Daoy (cell line): ENCODE data around the gene SPCS1. TPM values are rescaled to one million over a fixed set of nuclear protein-coding genes. Genes with fewer than 3 reads are reported as not detected.
A peak's percentile ranks its signal among the peaks of the same experiment; 100 is the strongest.
"Not testable (repeated sequence)": the region's sequence is repeated elsewhere in the genome, so short reads cannot be mapped to it uniquely, and the experiment has no call there.

Experiments
- DNase-seq: peaks from one replicate; pipeline ENCODE4 v3.0.0-alpha.2; 2015; ENCODE audit warnings: low read depth
- total RNA-seq: library from RNA; depleted of rRNA; stranded (reverse); fragments of >200 nt; shearing (Covaris generic); gene quantifications from 2 replicates; pipeline ENCODE4 v1.2.3, GENCODE V29; 2014; rRNA removed

The SPCS1 gene
- total RNA-seq, result 120 and 132 TPM in 2 replicates

DNA sequence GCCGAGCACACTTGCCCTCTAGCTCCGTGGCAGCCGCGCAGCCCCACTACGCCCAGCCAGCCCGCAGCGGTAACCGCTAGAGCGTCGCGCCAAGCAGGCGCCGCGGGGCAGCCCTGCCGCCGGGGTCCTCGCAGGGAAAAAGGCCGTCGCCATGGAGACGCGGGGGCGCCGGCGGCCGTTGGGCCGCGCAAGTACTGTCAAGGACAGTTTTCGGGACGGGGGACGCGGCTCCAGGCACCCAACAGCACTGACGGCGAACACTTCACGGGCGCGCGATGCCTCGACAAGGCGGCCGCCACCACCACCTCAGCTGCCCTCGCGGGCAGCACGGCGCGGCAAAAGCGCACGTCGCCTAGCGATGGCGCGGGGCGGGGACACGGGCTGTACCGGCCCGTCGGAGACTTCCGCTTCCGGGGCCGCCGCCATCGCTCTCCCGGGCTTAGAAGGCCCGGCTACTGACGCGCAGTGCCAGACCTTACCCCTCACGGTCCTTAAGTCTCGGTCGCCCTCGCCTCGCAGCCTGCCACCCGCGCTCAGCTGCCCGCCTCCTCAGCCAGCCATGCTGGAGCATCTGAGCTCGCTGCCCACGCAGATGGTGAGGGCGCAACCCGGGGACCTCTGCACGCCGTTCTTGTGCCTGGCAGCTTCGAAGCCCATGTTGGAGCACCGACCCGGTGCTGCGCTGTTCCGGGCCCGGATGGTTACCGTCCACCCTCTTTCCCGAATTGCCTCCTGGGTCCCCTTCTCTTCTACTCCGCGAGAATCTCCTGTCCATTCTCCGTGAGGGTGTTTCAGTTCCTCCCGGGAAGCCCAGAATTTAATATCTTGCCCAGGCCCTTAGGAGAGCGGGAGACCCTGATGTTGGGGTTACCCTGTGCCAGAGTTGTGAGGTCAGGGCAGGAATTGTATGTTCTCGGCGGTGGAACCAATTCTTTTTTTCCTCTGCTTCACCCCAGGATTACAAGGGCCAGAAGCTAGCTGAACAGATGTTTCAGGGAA is at the start of gene SPCS1, which contains the start of gene GLT8D1:
Gene SPCS1 (plus strand): TSS at position 419 of the 999 bp plus-strand sequence. CDS start 141 bp downstream, at position 560.
Gene GLT8D1 (minus strand): TSS at position 104 of the 999 bp plus-strand sequence. CDS start 5,331 bp downstream, outside the sequence.
- DNase-seq, result peak; percentile 87

DNA sequence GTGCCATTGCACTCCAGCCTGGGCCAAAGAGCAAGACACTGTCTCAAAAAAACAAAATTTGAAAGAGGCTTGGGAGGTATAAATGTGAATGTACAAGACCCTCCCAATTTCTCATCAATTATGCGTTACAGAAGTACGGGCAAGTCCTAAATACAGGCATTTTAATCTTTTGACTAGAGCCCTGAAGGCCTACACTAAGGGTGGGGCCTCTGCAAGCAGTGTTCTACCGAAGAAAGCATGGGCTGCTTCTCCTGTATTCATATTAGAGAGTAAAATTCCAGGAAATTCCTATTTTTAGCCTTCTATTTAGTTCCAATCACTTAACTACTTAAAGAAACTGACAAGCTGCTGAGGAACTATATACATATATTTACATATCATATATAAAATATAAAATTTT is 45.9 kb upstream of the SPCS1 start:
- DNase-seq, result no peak

DNA sequence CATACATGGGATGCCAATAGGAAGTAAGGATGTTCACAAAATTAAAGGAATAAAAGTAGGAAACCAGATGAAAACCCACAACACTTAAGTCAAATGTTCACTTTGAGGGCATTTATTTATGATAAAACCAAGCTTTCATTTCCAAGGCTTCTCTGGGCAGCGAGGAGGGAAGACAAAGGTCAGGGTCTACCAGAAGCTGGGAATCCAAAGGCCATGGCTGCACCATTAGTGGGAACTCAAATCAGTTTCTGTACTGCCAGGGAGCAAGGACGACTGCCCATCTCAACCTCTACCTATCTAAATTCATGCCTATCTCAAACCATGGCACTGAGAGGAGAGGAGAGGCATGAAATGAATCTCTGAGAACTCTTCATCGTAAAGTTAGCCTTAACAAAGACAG is 42.8 kb upstream of the SPCS1 start:
- no peak for DNase-seq

DNA sequence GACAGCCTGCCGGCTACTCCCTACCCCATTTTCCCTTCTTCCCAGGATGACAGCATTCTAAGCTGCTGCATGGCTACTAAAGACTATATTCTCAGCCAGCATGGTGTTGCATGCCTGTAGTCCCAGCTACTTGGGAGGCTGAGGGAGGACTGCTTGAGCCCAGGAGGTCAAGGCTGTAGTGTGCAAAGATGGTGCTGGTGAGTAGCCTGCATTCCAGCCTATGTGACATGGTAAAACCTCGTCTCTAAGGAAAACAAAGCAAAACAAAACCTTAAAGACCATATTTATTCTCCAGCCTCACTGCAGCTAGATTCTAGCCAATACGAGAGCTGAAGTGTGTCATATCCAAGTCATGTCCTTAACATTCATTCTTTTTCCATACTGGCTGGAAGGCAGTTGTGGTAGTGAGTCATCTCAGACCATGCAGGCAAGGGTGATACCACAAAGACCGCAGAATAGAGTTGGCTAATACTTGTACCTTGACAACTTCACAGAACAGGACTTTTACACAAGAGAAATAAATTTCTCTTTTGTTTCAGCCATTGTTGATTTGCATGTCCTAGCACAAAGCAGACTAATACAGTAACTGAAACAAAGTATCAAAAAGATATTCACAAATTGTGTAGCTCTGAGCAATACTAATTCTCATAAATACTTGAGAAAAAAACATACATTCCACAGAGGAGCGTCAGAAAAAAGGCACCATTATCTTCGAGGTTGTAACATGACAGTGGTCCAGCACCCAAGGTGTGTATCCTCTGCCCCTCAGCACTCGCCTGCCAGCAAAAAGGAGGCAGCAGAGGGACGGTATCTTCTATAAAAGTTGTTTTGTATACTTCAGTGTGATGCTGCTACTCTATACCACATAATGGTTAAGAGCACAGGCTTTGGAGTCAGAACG is 35.0 kb upstream of the SPCS1 start:
- peak; percentile 95 for DNase-seq

DNA sequence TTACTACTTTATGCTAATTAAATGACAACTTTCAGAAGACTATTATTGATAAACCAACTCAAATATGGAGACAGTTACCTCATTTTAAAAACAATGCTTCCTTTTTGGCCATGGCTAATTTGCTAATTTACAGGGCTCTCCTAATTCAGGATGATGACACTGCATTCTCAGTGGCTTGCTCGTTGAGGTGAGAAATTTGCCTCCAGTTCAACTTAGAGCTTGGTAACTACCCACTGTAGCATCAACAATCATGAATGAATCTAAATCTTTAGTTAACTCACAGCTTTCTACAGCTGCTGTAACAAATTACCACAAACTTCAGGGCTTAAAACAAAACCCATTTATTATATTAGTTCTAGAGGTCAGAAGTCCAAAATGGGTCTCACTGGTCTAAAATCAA is 34.2 kb upstream of the SPCS1 start:
- no peak for DNase-seq

DNA sequence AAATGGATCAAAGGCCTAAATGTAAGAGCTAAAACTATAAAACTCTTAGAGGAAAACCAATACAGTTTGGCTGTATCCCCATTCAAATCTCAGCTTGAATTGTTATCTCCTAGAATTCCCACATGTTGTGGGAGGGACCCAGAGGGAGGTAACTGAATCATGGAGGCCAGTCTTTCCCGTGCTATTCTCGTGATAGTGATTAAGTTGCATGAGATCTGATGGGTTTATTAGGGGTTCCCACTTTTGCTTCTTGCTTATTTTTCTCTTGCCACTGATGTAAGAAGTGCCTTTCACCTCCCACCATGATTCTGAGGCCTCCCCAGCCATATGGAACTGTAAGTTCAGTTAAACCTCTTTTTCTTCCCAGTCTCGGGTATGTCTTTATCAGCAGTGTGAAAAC is 29.7 kb upstream of the SPCS1 start:
- DNase-seq, result not testable (repeated sequence)

DNA sequence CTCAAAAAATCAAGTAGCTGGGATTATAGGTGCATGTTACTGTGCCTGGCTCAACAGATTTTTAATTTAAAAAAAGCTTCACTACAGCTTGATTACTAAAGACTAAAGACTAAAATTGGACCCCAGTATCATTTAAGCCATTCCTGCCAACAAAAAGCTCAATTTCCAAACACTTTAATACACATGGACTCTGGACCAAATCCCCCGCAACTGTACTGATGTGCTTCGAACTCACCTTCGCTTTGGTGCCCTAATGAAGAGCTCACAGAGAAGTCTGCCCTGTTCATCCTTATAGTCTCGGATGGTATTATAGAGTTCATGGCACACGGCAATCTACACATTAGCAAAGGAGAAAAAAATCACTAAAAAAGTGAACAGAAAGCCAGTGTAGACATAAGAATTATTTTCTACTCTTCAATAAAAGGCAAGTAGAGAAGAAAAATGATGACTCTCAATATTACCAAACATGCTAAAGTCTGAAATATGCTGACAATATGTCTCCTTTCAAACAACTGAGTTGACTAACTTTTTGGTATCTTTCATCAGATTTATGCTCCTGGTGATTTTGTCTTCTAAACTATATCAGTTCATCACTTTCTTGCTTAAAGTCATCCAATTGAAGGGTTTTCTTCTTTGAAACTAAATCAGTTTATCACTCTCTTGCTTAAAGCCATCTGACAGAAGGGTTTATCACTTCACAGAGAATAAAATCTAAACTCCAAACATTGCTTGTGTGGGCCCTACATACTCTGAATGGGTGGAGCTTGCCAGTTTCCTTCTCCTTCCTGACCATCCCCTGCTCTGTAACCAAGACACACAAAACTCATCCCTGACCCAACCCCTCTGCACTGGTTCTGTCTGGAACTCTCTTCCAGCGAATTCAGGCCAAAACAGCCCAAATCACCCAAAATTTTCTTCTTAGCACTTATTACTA is 27.4 kb upstream of the SPCS1 start:
- no peak for DNase-seq

DNA sequence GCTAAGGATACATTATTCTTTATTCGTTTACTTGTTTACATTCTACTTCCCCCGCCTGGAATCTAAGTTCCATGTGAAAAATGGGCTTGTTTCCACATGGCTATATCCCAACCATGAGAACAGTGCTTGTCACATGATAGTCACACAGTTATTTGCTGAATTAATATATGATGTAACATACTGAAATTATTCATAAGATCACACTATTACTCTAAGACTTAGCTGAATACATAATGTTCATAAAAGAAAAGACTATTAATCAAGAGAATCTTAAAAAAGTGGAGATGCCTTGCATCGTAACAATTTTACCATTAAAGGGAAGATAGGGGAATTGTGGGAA is 26.7 kb upstream of the SPCS1 start:
- no peak for DNase-seq

DNA sequence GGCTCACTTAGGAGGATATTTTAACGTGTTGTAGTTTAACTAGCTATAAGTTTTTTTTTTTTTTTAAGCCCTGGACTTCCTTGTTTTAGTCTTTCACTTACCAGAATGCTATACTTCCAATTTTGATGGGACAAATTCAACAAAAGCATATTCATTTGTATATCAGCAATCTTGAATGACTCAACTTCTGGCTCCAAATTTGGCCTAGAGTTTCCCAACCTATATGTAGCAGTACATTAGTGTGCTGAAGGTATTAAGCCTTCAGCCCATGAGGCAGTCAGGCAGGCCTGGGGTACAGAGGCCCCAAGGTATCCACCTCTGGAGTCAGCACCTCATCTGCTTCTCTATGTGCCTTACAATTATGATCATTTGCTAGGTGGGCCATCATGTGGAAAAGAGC is 26.1 kb upstream of the SPCS1 start:
- DNase-seq, result no peak

DNA sequence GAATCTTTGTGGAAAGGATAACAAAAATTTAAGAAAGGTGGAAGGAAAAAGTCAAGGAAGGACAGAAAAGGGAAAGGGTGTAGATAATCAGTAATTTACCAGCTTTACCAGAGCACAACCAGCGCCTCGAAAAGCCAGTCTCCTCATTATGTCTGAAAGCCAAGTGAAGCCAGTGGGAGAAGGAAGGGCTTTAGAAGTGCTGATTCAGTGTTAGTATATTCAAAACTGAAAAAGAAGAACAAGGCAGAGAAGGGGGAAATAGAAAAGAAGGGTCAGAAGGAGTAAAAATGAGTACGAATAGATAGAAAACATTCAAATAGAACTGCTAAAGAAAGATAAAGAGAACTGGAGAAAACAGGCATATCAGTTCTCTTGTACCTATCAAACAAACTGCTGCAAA is 24.3 kb upstream of the SPCS1 start:
- DNase-seq, result no peak

DNA sequence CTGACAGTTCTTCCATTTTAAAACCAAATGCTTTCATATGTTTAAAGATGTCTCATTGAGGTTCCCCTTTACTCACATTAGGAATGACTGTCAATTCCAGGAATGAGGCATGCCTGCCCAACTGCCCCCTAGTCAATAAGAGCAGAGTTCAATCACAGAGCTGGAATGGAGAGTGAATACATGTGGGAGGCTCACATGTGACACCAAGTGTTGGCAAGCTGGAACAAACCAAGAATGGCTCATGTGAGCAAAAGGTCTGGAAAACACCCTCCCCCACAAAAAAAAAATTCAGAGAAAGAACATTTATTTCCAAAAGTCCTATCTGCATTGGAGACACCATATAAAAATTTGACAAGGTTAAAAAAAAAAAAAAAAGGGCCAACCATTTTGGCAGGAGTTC is 23.9 kb upstream of the SPCS1 start:
- DNase-seq, result peak; percentile 71

DNA sequence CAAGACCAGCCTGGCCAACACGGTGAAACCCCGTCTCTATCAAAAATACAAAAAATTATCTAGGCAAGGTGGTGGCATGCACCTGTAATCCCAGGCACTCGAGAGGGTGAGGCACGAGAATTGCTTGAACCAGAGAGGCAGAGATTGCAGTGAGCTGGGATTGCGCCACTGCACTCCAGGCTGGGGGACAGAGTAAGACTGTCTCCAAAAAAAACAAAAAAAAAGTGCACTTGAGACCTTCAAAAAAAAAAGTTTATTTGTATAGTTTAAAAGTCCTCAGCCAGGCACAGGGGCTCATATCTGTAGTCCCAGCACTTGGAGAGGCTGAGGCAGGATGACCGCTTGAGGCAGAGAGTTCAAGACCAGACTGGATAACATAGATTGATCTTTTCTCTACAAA is 22.3 kb upstream of the SPCS1 start:
- no peak for DNase-seq

DNA sequence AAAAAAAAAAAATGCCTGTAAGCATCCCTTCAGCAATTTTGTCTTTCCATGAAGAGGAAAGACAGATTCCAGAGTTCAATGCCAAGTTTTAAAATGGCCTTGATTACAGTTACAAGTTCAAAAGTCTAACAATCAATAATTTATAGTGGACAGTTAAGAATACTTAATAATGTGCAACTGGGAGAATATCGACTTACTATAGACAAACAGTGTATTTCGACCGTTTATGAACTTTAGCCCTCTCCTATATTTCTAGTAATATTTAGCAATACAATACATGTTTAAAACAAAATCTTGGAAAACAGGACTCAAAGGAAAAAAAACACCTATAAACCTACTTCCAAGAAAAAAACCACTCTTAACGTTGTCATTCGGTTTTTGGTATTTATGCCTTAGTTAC is 21.7 kb upstream of the SPCS1 start:
- DNase-seq, result no peak

DNA sequence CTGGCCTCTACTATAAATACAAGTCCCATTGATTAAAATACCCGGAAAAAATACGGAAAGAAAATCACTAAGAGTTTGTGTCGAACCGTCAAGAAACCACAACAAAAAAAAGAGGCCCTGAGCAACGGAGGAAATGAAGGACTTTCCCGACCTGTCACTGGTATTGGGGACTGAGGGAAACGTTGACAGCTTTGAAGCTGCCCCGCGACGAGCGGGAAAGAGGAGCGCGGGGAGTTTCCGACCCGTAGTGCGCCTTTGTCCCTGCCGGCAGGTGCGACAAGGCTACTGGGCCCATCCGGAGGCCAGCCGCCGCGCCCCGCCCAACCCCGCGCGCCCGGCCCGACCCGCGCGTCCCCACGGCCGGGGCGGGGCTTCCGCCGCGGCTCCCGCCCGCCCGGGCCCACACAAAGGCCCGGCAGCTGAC is 20.6 kb upstream of the SPCS1 start:
- peak; percentile 83 for DNase-seq

DNA sequence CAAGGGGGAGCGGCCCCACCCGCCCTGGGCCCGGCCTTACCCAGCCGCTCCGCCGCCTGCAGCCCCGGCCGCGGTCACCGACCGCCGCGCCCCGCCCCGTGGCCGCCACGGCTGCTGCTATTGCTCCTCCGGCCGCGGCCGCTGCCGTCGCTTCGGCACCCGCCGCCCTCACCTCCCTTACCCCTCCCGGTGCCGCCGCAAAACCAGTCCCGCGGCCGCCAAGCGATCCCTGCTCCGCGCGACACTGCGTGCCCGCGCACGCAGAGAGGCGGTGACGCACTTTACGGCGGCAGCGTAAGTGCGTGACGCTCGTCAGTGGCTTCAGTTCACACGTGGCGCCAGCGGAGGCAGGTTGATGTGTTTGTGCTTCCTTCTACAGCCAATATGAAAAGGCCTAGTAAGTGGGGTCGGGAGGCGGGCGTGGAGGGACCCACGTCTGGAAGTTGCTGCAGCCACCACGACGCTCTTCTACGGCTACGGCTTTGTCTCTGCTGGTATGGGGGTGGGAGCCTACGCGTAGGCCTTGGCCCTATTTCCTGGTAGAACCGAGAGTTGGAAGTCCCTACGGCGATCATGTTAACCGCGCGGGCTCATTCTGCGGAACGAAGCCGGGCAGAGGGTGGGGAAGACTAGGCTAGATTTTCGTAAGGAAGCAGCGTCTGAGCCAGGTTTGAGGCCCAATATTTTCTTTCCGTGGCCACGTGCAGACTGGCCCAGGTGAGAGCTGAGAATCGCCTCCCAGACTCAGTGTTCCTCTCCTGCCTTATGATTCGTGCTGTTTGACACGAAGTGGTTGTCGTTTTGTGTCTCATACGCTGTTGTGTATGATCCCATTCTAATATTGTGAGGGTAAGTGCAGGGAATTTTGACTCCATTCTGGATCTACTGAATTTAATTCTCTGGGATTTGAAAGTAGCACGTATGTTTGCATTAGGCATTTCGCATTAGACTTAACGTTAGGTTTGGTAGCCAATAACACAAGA is 19.9 kb upstream of the SPCS1 start, which contains the start of the genes GNL3 and PBRM1:
Gene GNL3 (plus strand): TSS at position 324 of the 983 bp plus-strand sequence. CDS start 61 bp downstream, at position 385.
Gene PBRM1 (minus strand): TSS at position 205 of the 983 bp plus-strand sequence.
- DNase-seq, result peak; percentile 97

DNA sequence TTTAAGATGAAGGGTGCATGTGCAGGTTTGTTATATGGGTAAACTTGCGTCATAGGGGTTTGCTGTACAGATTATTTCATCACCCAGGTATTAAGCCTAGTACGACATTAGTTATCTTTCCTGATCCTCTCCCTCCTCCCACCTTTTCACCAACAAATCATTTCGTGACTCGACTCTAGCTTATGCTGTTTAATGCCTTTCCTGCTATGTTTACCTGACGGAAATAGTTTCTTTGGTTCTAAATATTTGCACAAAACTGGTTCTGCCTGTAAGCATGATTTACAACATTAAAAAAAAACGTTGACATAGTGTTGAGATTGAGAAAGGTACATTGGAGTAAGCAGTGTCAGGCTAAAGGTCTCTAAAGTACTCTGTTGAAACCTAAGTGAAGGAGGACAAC is 17.6 kb upstream of the SPCS1 start:
- no peak for DNase-seq

DNA sequence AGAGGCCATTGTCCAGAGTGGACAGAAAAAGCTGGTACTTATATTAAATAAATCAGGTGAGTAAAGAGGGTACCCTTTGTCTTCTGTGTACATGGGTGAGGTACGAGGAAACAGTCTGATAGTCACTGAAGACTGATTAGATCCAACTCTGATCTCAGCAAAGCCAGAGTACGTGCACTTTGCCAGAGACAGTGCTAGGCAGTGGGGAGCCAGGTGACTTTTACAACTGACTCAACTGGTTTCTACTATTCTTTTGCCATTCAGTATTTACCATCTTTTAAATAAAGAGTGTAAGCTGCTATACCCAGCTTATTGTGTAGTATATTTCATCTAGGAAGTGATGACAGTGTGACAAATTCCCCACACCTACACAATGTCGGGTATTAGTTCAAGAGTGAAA is 16.8 kb upstream of the SPCS1 start:
- no peak for DNase-seq

DNA sequence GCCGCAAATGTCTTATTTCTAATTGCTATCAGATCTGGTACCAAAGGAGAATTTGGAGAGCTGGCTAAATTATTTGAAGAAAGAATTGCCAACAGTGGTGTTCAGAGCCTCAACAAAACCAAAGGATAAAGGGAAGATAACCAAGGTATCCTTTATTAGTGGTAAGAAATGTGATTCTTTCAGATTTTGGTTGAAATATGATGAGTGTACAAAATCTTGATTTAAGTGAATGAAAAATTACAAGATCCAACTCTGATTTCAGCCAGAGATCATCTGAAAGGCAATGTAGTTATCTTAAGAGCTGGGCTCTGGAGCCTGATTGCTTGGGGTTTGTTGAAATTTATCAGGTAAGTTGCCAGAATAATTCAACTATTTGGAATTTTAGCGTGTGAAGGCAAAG is 15.3 kb upstream of the SPCS1 start:
- no peak for DNase-seq

DNA sequence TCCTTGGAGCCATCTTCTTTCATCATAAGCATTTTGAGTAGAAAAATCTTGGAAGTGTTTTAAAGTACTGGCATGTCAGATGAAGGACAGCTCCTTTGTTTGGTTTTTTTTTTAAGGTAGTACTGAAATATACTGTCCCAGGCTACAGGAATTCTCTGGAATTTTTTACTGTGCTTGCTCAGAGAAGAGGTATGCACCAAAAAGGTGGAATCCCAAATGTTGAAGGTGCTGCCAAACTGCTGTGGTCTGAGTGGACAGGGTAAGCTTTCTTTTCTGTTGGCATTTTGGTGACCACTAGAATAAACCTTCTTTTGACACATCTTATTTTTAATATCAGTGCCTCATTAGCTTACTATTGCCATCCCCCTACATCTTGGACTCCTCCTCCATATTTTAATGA is 12.8 kb upstream of the SPCS1 start:
- DNase-seq, result no peak
